SK-N-SH treated with all-trans-retinoic acid at 6 μM for 48 hours (cell line): ENCODE measurements around the gene PRKAA2.

Experiments
- ATAC-seq: fragments of 200-7000 bp; cut with Tn5 transposase; 3 replicates; pipeline ENCODE4 v1.9.1; 2020; ENCODE audit warnings: mild to moderate bottlenecking, moderate library complexity
- ARNTL ChIP-seq: fragments of 450-650 bp; formaldehyde crosslinking; IDR thresholded peaks from 2 replicates; pipeline ENCODE4 v1.5.0; 2020; ENCODE audit warnings: low read depth, mild to moderate bottlenecking, moderate library complexity, borderline replicate concordance
- BACH2 ChIP-seq: fragments of 250-450 bp; sonication (Bioruptor Pico); IDR thresholded peaks from 2 replicates; pipeline ENCODE4 v1.9.0; 2021; ENCODE audit warnings: mild to moderate bottlenecking, borderline replicate concordance
- ESRRG ChIP-seq: fragments of 250-450 bp; sonication (Bioruptor Pico); IDR thresholded peaks from 2 replicates; pipeline ENCODE4 v1.6.1; 2021; ENCODE audit warnings: mild to moderate bottlenecking
- GLIS3 ChIP-seq: fragments of 250-450 bp; sonication (Bioruptor Pico); IDR thresholded peaks from 2 replicates; pipeline ENCODE4 v1.5.0; 2020; ENCODE audit warnings: mild to moderate bottlenecking, moderate library complexity
- ISL1 ChIP-seq: fragments of 250-450 bp; sonication (Bioruptor Pico); IDR thresholded peaks from 2 replicates; pipeline ENCODE4 v2.1.2; 2022; ENCODE audit warnings: mild to moderate bottlenecking, moderate library complexity
- OSR1 ChIP-seq: fragments of 250-450 bp; sonication (Bioruptor Pico); IDR thresholded peaks from 2 replicates; pipeline ENCODE4 v1.8.0; 2022; ENCODE audit warnings: moderate library complexity, mild to moderate bottlenecking, inconsistent platforms
- PPARA ChIP-seq: fragments of 250-450 bp; sonication (Bioruptor Pico); IDR thresholded peaks from 2 replicates; pipeline ENCODE4 v1.5.0; 2020; ENCODE audit warnings: mild to moderate bottlenecking, borderline replicate concordance
- RARB ChIP-seq: fragments of 250-450 bp; sonication (Bioruptor Pico); IDR thresholded peaks from 2 replicates; pipeline ENCODE4 v1.8.0; 2021; ENCODE audit warnings: mild to moderate bottlenecking, moderate library complexity
- SNAI2 ChIP-seq: fragments of 250-450 bp; sonication (Bioruptor Pico); IDR thresholded peaks from 2 replicates; pipeline ENCODE4 v1.5.0; 2020; ENCODE audit warnings: mild to moderate bottlenecking, moderate library complexity
- TCF4 ChIP-seq: fragments of 250-450 bp; sonication (Bioruptor Pico); IDR thresholded peaks from 2 replicates; pipeline ENCODE4 v1.8.0; 2021; ENCODE audit warnings: mild to moderate bottlenecking, moderate library complexity, borderline replicate concordance
- TOX ChIP-seq: fragments of 250-450 bp; sonication (Bioruptor Pico); IDR thresholded peaks from 2 replicates; pipeline ENCODE4 v1.8.0; 2021; ENCODE audit warnings: mild to moderate bottlenecking, moderate library complexity, borderline replicate concordance
- TSHZ2 ChIP-seq: fragments of 250-450 bp; sonication (Bioruptor Pico); IDR thresholded peaks from 2 replicates; pipeline ENCODE4 v1.5.0; 2020; ENCODE audit warnings: mild to moderate bottlenecking, moderate library complexity
- ZC3H10 ChIP-seq: fragments of 250-450 bp; sonication (Bioruptor Pico); IDR thresholded peaks from 2 replicates; pipeline ENCODE4 v1.5.1; 2021; ENCODE audit warnings: mild to moderate bottlenecking, moderate library complexity
- ZFP30 ChIP-seq: fragments of 450-650 bp; formaldehyde crosslinking; IDR thresholded peaks from 2 replicates; pipeline ENCODE4 v1.5.0; 2022; ENCODE audit warnings: mild to moderate bottlenecking, moderate library complexity
- ZNF70 ChIP-seq: fragments of 450-650 bp; formaldehyde crosslinking; IDR thresholded peaks from 2 replicates; pipeline ENCODE4 v1.5.0; 2020; ENCODE audit warnings: mild to moderate bottlenecking, moderate library complexity
- TF ChIP-seq, protein P1 (sequence below): fragments of 250-450 bp; sonication (Bioruptor Pico); IDR thresholded peaks from 2 replicates; pipeline ENCODE4 v1.5.1; 2020; ENCODE audit warnings: low read depth, mild to moderate bottlenecking, moderate library complexity

The PRKAA2 gene

DNA sequence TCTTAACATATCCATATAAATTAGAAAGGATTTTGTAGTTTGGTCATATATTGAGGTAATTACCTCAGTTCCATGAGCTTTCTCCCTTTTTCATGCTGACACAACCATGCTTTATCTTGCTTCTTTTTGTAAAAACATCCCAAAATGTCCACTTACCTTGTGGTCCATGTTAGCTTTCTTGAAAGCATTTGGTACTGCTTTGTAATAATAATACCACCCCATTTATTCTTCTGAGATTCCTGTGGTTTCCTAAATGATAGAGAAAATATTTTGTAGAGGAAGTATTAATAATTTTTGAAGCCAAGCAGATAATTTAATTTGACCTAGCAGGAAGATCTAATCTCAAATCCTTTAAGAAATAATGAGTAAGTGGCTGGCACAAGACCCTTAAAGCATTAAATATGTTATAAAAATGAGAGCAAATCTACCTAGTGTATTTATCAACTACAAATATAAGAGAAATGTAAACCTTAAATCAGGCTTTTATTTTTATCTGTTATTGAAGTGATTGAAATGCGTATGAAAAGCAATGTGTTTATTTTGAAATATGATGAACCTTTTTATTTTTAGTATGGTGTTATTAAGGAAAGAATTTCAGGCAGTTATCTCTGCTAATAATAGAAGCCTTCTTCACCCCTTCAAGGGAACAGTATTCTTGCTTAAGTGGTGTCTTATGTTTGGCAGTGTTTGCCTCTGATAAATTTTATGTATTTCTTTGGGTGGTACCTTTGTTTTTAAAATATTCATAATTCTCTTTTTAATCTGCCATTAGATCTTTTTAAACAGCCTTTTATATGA lies 9.2 kb downstream of the PRKAA2 start (continued):
- TF ChIP-seq TSHZ2 (CRISPR knock-in tag) (no peak), SNAI2 (CRISPR knock-in tag) (no peak)

- no peak for ATAC-seq
- no peak for TF ChIP-seq OSR1 (CRISPR knock-in tag)
- TF ChIP-seq ZFP30 (CRISPR knock-in tag), result peak; percentile 99
- TF ChIP-seq ISL1, result no peak
- TF ChIP-seq PPARA (CRISPR knock-in tag), result no peak
- no peak for TF ChIP-seq SNAI2 (CRISPR knock-in tag)
- TF ChIP-seq TSHZ2 (CRISPR knock-in tag), result no peak
- no peak for TF ChIP-seq RARB (CRISPR knock-in tag)
- TF ChIP-seq BACH2 (CRISPR knock-in tag), result no peak
These were observed 11.0 kb downstream of the PRKAA2 start for GRCh38 chr1:56655991-56656613.

DNA sequence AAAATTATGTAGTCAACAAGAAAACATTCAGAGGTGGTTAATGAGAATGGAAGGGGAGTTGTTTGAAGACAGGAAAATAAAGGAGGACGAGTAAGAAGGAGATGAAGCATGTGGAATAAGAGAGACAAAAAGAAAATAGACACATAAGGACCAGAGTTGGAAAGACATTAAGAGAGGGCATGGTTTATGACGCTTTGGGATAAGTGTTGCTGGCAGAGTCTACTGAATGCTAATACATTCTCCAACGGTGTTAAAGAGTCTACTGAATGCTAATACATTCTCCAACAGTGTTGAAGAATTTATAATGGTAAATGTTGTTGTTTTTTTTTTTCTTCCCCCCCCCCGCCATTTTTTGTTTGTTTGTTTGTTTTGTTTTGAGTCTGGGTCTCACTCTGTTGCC lies 13.1 kb downstream of the PRKAA2 start:
- TF ChIP-seq ZNF70 (no peak), TOX (no peak), ARNTL (CRISPR knock-in tag) (no peak), ESRRG (CRISPR knock-in tag) (no peak), OSR1 (CRISPR knock-in tag) (no peak), GLIS3 (no peak), ZC3H10 (CRISPR knock-in tag) (no peak), PPARA (CRISPR knock-in tag) (no peak), BACH2 (CRISPR knock-in tag) (no peak)
- TF ChIP-seq, protein P1, sequence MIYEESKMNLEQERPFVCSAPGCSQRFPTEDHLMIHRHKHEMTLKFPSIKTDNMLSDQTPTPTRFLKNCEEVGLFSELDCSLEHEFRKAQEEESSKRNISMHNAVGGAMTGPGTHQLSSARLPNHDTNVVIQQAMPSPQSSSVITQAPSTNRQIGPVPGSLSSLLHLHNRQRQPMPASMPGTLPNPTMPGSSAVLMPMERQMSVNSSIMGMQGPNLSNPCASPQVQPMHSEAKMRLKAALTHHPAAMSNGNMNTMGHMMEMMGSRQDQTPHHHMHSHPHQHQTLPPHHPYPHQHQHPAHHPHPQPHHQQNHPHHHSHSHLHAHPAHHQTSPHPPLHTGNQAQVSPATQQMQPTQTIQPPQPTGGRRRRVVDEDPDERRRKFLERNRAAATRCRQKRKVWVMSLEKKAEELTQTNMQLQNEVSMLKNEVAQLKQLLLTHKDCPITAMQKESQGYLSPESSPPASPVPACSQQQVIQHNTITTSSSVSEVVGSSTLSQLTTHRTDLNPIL (CRISPR knock-in tag), result no peak
- ATAC-seq, result no peak

GRCh38 chr1:56660293-56660692 lies 15.2 kb downstream of the PRKAA2 start:
- ATAC-seq, result no peak

More at GRCh38 chr1:56660293-56660692, 15.2 kb downstream of the PRKAA2 start:
- no peak for TF ChIP-seq ZNF70
- TF ChIP-seq, protein P1 (CRISPR knock-in tag), result no peak
- TF ChIP-seq TOX, result no peak
- no peak for TF ChIP-seq RARB (CRISPR knock-in tag)
- no peak for TF ChIP-seq ARNTL (CRISPR knock-in tag)
- no peak for TF ChIP-seq ZC3H10 (CRISPR knock-in tag)
- TF ChIP-seq SNAI2 (CRISPR knock-in tag), result no peak
- no peak for TF ChIP-seq TSHZ2 (CRISPR knock-in tag)
- TF ChIP-seq TCF4 (CRISPR knock-in tag), result no peak
- no peak for TF ChIP-seq GLIS3
- TF ChIP-seq, all 23 proteins: peak for 0
